Kidney tubule cell (primary cell): ENCODE measurements around the gene DUSP10.
A peak's percentile ranks its signal among the peaks of the same experiment; 100 is the strongest.

ENCODE experiments used
- DNase-seq: peaks from one replicate; pipeline ENCODE4 v3.0.0-alpha.2; 2018; ENCODE audit warnings: low spot score

The DUSP10 gene

GRCh38 chr1:221765527-221765926 lies 23.6 kb upstream of the DUSP10 start:
- no peak for DNase-seq

- DNase-seq, result no peak
Observed at GRCh38 chr1:221762121-221762520, 20.2 kb upstream of the DUSP10 start.

- DNase-seq, result no peak
Observed at GRCh38 chr1:221761354-221762002, 19.6 kb upstream of the DUSP10 start.

GRCh38 chr1:221760911-221761310 lies 19.0 kb upstream of the DUSP10 start:
- no peak for DNase-seq

GRCh38 chr1:221759436-221759835 lies 17.5 kb upstream of the DUSP10 start:
- DNase-seq, result no peak

- DNase-seq, result no peak
Observed at GRCh38 chr1:221758455-221758854, 16.6 kb upstream of the DUSP10 start.

- DNase-seq, result no peak
Observed at GRCh38 chr1:221756830-221757551, 15.1 kb upstream of the DUSP10 start.

- no peak for DNase-seq
Observed at GRCh38 chr1:221753828-221754188, 11.9 kb upstream of the DUSP10 start.

GRCh38 chr1:221751226-221751887 lies 9.5 kb upstream of the DUSP10 start:
- DNase-seq, result no peak

- no peak for DNase-seq
Observed at GRCh38 chr1:221748981-221749380, 7.1 kb upstream of the DUSP10 start.

GRCh38 chr1:221747839-221748238 lies 6.0 kb upstream of the DUSP10 start:
- DNase-seq, result no peak

GRCh38 chr1:221743416-221744208 lies 1.7 kb upstream of the DUSP10 start:
- peak; percentile 77 for DNase-seq

- peak; percentile 93 for DNase-seq
Observed at GRCh38 chr1:221742555-221743415, 896 bp upstream of the DUSP10 start.

GRCh38 chr1:221740993-221741702 lies 741 bp downstream of the DUSP10 start:
- DNase-seq, result no peak

GRCh38 chr1:221740369-221740992 lies 1.4 kb downstream of the DUSP10 start:
- DNase-seq, result no peak

GRCh38 chr1:221739677-221740025 lies 2.2 kb downstream of the DUSP10 start:
- DNase-seq, result no peak

GRCh38 chr1:221739018-221739676 lies 2.7 kb downstream of the DUSP10 start:
- peak; percentile 39 for DNase-seq

GRCh38 chr1:221736714-221737113 lies 5.2 kb downstream of the DUSP10 start:
- DNase-seq, result no peak

GRCh38 chr1:221735999-221736398 lies 5.9 kb downstream of the DUSP10 start:
- DNase-seq, result no peak

- no peak for DNase-seq
Observed at GRCh38 chr1:221734187-221734586, 7.7 kb downstream of the DUSP10 start.
